AG10803 (cell line): ENCODE measurements around the gene FGD2.

Experiments used
- DNase-seq: peaks from one replicate; pipeline ENCODE4 v3.0.0; 2010; ENCODE audit warnings: low read depth
- H3K4me3 ChIP-seq: 2 replicates; pipeline ENCODE4 v1.5.1; 2011; ENCODE audit warnings: mild to moderate bottlenecking, low read length, control low read depth
- TF ChIP-seq, protein P1 (sequence below): conservative IDR thresholded peaks from 2 replicates; pipeline ENCODE4 v1.5.1; 2011; ENCODE audit warnings: mild to moderate bottlenecking, low read length, control low read depth, inconsistent platforms

FGD2 gene

GRCh38 chr6:37048403-37048850 is 43.0 kb downstream of the FGD2 start:
- TF ChIP-seq, protein P1, sequence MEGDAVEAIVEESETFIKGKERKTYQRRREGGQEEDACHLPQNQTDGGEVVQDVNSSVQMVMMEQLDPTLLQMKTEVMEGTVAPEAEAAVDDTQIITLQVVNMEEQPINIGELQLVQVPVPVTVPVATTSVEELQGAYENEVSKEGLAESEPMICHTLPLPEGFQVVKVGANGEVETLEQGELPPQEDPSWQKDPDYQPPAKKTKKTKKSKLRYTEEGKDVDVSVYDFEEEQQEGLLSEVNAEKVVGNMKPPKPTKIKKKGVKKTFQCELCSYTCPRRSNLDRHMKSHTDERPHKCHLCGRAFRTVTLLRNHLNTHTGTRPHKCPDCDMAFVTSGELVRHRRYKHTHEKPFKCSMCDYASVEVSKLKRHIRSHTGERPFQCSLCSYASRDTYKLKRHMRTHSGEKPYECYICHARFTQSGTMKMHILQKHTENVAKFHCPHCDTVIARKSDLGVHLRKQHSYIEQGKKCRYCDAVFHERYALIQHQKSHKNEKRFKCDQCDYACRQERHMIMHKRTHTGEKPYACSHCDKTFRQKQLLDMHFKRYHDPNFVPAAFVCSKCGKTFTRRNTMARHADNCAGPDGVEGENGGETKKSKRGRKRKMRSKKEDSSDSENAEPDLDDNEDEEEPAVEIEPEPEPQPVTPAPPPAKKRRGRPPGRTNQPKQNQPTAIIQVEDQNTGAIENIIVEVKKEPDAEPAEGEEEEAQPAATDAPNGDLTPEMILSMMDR = no peak
- DNase-seq = no peak
- H3K4me3 ChIP-seq = no peak overlapping the region

DNA sequence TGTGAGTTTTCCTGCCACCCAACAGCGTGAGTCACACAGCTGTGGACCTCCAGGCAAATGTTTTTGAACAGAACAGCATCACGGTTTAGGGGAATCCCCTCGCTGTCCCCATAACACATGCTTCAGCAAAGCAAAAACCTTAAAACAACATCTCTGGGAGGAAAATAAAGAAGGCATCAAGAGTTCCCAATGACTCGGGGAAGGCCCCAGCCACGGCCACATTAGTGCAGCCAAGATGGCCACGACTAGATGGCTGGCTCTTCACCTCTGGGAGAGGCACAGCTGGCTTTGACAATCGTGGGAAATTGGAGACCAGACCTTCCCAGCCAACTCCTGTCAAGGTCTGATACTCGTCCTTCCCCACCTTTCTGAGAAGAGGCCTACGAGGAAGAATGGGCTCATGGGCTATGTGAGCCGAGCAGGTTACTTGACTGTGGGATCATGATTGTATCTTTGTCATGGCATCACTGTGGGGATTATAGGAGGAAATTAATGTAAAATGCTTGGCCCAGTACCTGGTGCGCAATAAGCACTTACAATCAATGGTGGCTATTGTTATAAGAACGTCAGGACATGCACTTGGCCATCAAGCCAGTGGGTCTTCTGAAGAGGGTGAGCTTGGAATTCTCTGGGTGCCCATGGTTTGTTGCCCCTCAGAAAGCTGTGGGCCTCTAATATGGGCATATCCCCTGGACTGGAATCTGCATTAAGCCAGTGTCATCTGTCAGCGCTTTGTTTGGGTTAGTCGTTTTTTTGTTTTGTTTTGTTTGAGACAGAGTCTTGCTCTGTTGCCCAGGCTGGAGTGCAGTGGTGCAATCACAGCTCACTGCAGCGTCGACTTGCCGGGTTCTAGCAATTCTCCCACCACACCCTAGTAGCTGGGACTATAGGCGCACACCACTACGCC is 43.6 kb downstream of the FGD2 start:
- no peak overlapping the region for H3K4me3 ChIP-seq

GRCh38 chr6:37049758-37050044 is 44.2 kb downstream of the FGD2 start:
- DNase-seq = no peak
- H3K4me3 ChIP-seq = no peak overlapping the region
- TF ChIP-seq, protein P1 = no peak

More for the DNA sequence above, 43.6 kb downstream of the FGD2 start:
- DNase-seq = peak; percentile 73
- TF ChIP-seq, protein P1 = no peak

DNA sequence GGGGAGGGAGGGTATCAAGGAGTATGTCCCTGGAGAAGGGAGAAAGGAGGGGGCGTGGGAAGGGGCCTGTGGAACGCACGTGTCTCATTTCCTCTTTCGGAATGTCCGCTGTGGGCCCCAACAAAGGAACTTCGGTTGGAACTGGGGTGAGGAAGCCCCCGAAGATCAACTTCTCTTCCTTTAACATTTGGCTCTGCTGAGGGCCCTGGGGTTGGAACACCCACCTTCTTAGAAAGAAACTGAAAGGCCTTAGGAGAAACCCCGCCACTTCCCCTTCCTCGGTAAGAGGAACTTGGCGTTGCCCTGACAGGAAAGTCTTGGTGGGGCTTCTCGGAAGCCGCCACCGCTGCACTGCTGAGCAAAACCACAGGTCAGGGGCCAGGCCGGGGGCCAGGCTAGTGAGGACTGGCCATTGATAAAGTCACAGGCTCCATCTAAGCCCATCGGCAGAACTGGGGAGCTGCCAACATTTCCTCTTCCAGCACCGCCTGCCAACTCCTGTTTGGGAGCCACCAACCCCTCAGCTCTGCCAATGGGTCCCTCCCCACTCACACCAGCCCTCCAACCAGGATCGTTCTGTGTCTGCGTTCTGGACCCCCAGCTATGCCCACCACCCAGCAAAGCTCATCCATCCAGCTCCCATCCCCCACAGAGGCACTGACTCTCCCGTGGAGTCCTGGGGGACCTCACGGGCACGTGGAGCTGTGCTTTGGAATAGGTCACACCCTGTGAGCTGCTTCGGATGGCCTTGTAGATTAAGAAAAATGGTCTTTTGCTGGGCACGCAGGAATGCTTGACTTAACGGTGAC is 44.8 kb downstream of the FGD2 start:
- H3K4me3 ChIP-seq = no peak overlapping the region
- TF ChIP-seq, protein P1 = no peak
- DNase-seq = no peak

- DNase-seq = no peak
- TF ChIP-seq, protein P1 = no peak
- H3K4me3 ChIP-seq = no peak overlapping the region
Measured at GRCh38 chr6:37050854-37051137, 45.3 kb downstream of the FGD2 start.

DNA sequence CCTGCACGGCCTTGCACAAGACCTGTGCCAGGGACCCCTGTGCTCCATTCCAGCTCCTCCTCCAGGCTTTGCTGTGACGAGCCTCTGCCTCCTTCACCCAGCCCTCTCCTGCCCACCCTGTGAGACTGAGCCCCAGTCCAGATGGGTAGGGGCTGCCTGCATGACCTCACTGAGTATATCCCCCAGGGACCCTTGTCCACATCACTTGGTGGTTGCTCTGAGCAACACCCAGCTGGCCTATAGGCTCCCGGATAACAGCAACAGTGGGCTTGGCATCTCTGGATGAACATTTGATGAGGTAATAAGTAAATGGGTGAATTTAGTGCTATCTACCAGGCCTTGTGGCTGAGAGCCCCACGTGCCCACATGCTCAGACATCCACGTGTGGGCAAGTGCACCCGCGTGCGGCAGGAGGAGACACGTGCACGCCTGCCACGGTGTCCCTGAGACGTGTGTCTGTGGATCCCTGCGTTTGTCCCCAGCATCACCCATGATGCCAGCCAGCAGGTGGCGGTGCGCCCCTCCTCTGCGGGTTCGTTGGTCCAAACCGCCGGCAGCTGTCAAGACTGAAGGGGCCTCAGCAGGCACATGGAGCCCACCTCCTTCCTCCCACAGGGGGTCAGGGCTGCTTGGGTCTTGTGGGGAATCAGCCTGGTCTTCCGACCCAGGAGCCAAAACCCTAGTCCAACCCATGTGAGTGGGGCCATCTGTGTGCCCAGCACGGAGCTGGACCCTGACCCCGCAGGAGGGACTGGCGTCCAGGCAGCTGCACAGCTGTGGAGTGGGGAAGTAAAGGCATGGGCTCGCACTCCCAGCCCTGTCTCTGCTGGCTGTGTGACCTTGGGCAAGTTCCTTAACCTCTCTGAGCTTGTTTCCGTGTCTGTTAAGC is 45.9 kb downstream of the FGD2 start:
- TF ChIP-seq, protein P1 = peak; percentile 84
- peak; percentile 73 for DNase-seq
- H3K4me3 ChIP-seq = no peak overlapping the region
